HepG2 (cell line): ENCODE measurements around the gene ECE2. TPM values are rescaled to one million over a fixed set of nuclear protein-coding genes. Genes with fewer than 3 reads are reported as not detected.

Experiments used
- ATAC-seq: fragments of 200-7000 bp; cut with Tn5 transposase; 3 replicates; pipeline ENCODE4 v1.9.1; 2020; ENCODE audit warnings: mild to moderate bottlenecking, moderate library complexity
- BruUV-seq: library from RNA; stranded (reverse); fragments of 400-500 nt; replicated peaks from 2 replicates; lab custom pipeline; 2021; lab: Mats Ljungman, UMichigan
- CTCF ChIA-PET: fragments of 300-600 bp; formaldehyde crosslinking; extraction: SDS; loops from one replicate; lab custom pipeline; 2021; ENCODE audit warnings: low total read pairs, inconsistent platforms, low intra/inter-chr PET ratio; lab: Yijun Ruan, JAX
- POLR2A ChIA-PET: fragments of 350-600 bp; sonication (Branson Sonifier 250); formaldehyde crosslinking; loops from one replicate; lab custom pipeline; 2020; ENCODE audit warnings: antibody characterized with exemption, inconsistent platforms; lab: Yijun Ruan, JAX
- DNase-seq: peaks from one replicate; pipeline ENCODE4 v3.0.0-alpha.2; 2015; ENCODE audit warnings: low spot score
- FAIRE-seq: peaks from 3 replicates; lab custom pipeline; 2011; peaks lifted over from hg19 to GRCh38; lab: Jason Lieb, UNC
- H2AFZ ChIP-seq: one replicate; pipeline ENCODE4 v1.6.1; 2011; ENCODE audit warnings: low read length, inconsistent platforms
- H3K27ac ChIP-seq: fragments of 300-600 bp; 3 replicates; pipeline ENCODE4 v1.8.0; 2011; ENCODE audit warnings: mixed run types, mild to moderate bottlenecking, mixed read lengths, low read length, inconsistent platforms; ENCODE audit not compliant: insufficient read depth; ENCODE audit errors: extremely low read length
- H3K27me3 ChIP-seq, 2 experiments: fragments of 200-600 bp in 1 of 2; 2 replicates in 1 of 2; 3 replicates in 1 of 2; pipeline versions ENCODE4 v1.6.0 to v1.8.0; 2011; ENCODE audit warnings: low read length in 2 of 2, mild to moderate bottlenecking in 2 of 2, moderate library complexity in 2 of 2, inconsistent platforms in 1 of 2; ENCODE audit not compliant: insufficient read depth in 2 of 2, control insufficient read depth in 1 of 2
- H3K36me3 ChIP-seq, 2 experiments: fragments of 200-600 bp in 1 of 2; replicated peaks in 1 of 2; 2 replicates in 1 of 2; 3 replicates in 1 of 2; pipeline versions ENCODE4 v1.5.1 to v1.8.0; 2011; ENCODE audit warnings: low read length in 2 of 2, inconsistent platforms in 1 of 2; ENCODE audit not compliant: insufficient read depth in 2 of 2, control insufficient read depth in 1 of 2
- H3K4me1 ChIP-seq: 2 replicates; pipeline ENCODE4 v1.5.1; 2012; ENCODE audit warnings: low read length, inconsistent platforms; ENCODE audit not compliant: insufficient read depth
- H3K4me2 ChIP-seq: 2 replicates; pipeline ENCODE4 v1.6.0; 2011; ENCODE audit warnings: low read depth, low read length, inconsistent platforms
- H3K4me3 ChIP-seq, 3 experiments: fragments of 200-600 bp in 1 of 3; sonication (generic), shearing (Covaris generic) in 1 of 3; replicated peaks in 1 of 3; 2 replicates each; pipeline ENCODE4 v1.5.1; 2011 to 2016; ENCODE audit warnings: low read length in 3 of 3, inconsistent platforms in 2 of 3, low read depth in 2 of 3, mild to moderate bottlenecking in 2 of 3, control low read depth in 1 of 3, mixed read lengths in 1 of 3; ENCODE audit not compliant: insufficient read depth in 1 of 3
- H3K79me2 ChIP-seq: one replicate; pipeline ENCODE4 v1.6.1; 2011; ENCODE audit warnings: low read length, inconsistent platforms; ENCODE audit not compliant: insufficient read depth
- H3K9ac ChIP-seq: 2 replicates; pipeline ENCODE4 v1.6.0; 2011; ENCODE audit warnings: mild to moderate bottlenecking, low read depth, low read length, inconsistent platforms; ENCODE audit not compliant: insufficient read depth
- H3K9me3 ChIP-seq: 2 replicates; pipeline ENCODE4 v1.5.1; 2012; ENCODE audit warnings: mild to moderate bottlenecking, low read length
- H4K20me1 ChIP-seq: 2 replicates; pipeline ENCODE4 v1.6.0; 2011; ENCODE audit warnings: inconsistent platforms, mild to moderate bottlenecking, low read length, moderate library complexity; ENCODE audit not compliant: insufficient read depth
- ARNTL ChIP-seq: sonication (generic); formaldehyde crosslinking; IDR thresholded peaks from 2 replicates; pipeline ENCODE4 v1.4.0; 2020; ENCODE audit warnings: mild to moderate bottlenecking, missing genetic modification reagents
- CCAR2 ChIP-seq: fragments of 200-400 bp; formaldehyde crosslinking; optimal IDR thresholded peaks from 2 replicates; pipeline ENCODE3; 2018; ENCODE audit warnings: low read depth, mild to moderate bottlenecking, low read length, moderate library complexity
- EP300 ChIP-seq, 3 experiments: sonication (generic) in 1 of 3; formaldehyde crosslinking in 1 of 3; IDR thresholded peaks; 2 replicates each; pipeline versions ENCODE4 v1.5.1 to v1.6.1; 2011 to 2020; ENCODE audit warnings: low read depth in 2 of 3, low read length in 2 of 3, borderline replicate concordance in 1 of 3, improper control_type of control experiment in 1 of 3, mild to moderate bottlenecking in 1 of 3, missing genetic modification reagents in 1 of 3, moderate library complexity in 1 of 3
- HOXA5 ChIP-seq: sonication (generic); formaldehyde crosslinking; IDR thresholded peaks from 2 replicates; pipeline ENCODE4 v1.4.0; 2020; ENCODE audit warnings: missing genetic modification reagents
- MIER3 ChIP-seq: IDR thresholded peaks from 2 replicates; pipeline ENCODE4 v1.6.1; 2016; ENCODE audit warnings: missing compliant biosample characterization, borderline replicate concordance
- PAF1 ChIP-seq: IDR thresholded peaks from 2 replicates; pipeline ENCODE4 v1.6.1; 2016; ENCODE audit warnings: missing genetic modification reagents, missing compliant biosample characterization
- PITX1 ChIP-seq: sonication (generic); formaldehyde crosslinking; IDR thresholded peaks from 2 replicates; pipeline ENCODE4 v1.5.1; 2020; ENCODE audit warnings: mild to moderate bottlenecking, missing genetic modification reagents
- SIN3A ChIP-seq: IDR thresholded peaks from 2 replicates; pipeline ENCODE4 v1.6.1; 2011; ENCODE audit warnings: low read depth, mild to moderate bottlenecking, control low read depth, low read length, borderline replicate concordance
- SP140L ChIP-seq: sonication (generic); formaldehyde crosslinking; IDR thresholded peaks from 2 replicates; pipeline ENCODE4 v1.4.0; 2020; ENCODE audit warnings: missing genetic modification reagents, borderline replicate concordance
- U2AF1 ChIP-seq: fragments of 200-400 bp; formaldehyde crosslinking; optimal IDR thresholded peaks from 2 replicates; pipeline ENCODE3; 2017; ENCODE audit warnings: mild to moderate bottlenecking, low read depth, low read length
- ZGPAT ChIP-seq: IDR thresholded peaks from 2 replicates; pipeline ENCODE4 v1.6.1; 2016; ENCODE audit warnings: mild to moderate bottlenecking
- ZNF230 ChIP-seq: sonication (generic); formaldehyde crosslinking; IDR thresholded peaks from 2 replicates; pipeline ENCODE4 v1.4.0; 2020; ENCODE audit warnings: mild to moderate bottlenecking, missing genetic modification reagents
- ZNF556 ChIP-seq: sonication (generic); formaldehyde crosslinking; IDR thresholded peaks from 2 replicates; pipeline ENCODE4 v1.4.0; 2020; ENCODE audit warnings: mild to moderate bottlenecking, missing genetic modification reagents, borderline replicate concordance
- ZNF558 ChIP-seq: sonication (generic); formaldehyde crosslinking; IDR thresholded peaks from 2 replicates; pipeline ENCODE4 v1.9.0; 2022; ENCODE audit warnings: mild to moderate bottlenecking, missing genetic modification reagents, borderline replicate concordance
- WGBS: methylation state at CpG from one replicate; pipeline ENCODE4 v1.1.6; 2017; ENCODE audit warnings: low lambda C conversion rate; 5-methylcytosine and 5-hydroxymethylcytosine counted together
- in situ Hi-C: cut with HindIII; loops from 2 replicates; pipeline ENCODE4 v1.10.0; 2017; ENCODE audit warnings: low pct_unique_long_range_greater_than_20kb; ENCODE audit not compliant: extremely low pct_ligation_motif_present
- intact Hi-C: fragments of 100-400 bp; cut with micrococcal nuclease; formaldehyde crosslinking; loops from one replicate; pipeline ENCODE4 v1.10.0; 2022; ENCODE audit not compliant: unreplicated experiment
- polyA plus RNA-seq, 8 experiments: library from polyadenylated mRNA; depleted of rRNA in 3 of 8; stranded (reverse) in 7 of 8; unstranded in 1 of 8; fragments of >200 nt; fragmentation: Illumina TruSeq in 4 of 8; extraction: Trizol in 4 of 8; gene quantifications; 2 replicates each; pipeline versions ENCODE4 v1.2.1 to v1.2.3, GENCODE V29; 2011 to 2016; ENCODE audit warnings: low read depth in 4 of 8, missing spikeins in 1 of 8, mixed read lengths in 1 of 8; ENCODE audit not compliant: insufficient read depth in 1 of 8
- total RNA-seq, 5 experiments: library from RNA; depleted of rRNA; stranded (reverse); fragments of >200 nt; fragmentation: Illumina TruSeq; extraction: Trizol; gene quantifications; 2 replicates each; pipeline ENCODE4 v1.2.3, GENCODE V29; 2016; ENCODE audit warnings: low read depth in 1 of 5
- TF ChIP-seq, protein P1 (sequence below): sonication (generic); formaldehyde crosslinking; IDR thresholded peaks from 2 replicates; pipeline ENCODE4 v1.4.0; 2020; ENCODE audit warnings: mild to moderate bottlenecking, low read depth, missing genetic modification reagents

ECE2 gene
- total and polyA plus RNA-seq, 2 of the 13 experiments (the other 11 are each of a cell fraction or from before 2014, with no cell fraction given) = not detected

DNA sequence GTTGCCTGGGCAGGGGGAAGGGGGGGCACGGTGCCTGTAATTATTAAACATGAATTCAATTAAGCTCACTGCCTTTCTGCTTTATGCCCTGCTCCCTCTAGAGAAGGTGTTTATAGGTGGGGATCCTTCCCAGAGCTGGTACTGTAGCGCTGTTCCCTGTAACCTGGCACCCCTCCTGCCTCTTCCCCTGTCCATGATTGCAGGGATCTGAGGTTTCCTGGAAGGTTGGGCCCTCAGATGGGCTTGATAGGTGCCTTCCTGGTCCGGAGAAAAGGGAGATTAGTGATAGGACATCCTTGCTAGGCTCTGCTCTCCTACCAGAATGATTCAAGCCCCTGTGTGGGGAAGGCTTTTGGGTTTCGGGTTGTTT lies 59.5 kb downstream of the ECE2 start:
- Histone ChIP-seq H3K27ac (peak overlapping the region; percentile 84), H4K20me1 (peaks cover 19% of the 10 kb centered on the region; the same call in 1 of the 2 replicates), H3K27me3 (no peaks in the 10 kb centered on the region; a peak in 1 of 5 replicates), H2AFZ (no peak overlapping the region), H3K36me3 (peaks cover 23 to 41% of the 10 kb centered on the region in 2 experiments), H3K9me3 (no peaks in the 10 kb centered on the region), H3K4me2 (peak overlapping the region; percentile 94), H3K4me3 (peak overlapping the region; percentile 67 to 94 (median 80); a peak in 5 of 6 replicates), H3K79me2 (peaks cover 16% of the 10 kb centered on the region), H3K9ac (peak overlapping the region; percentile 91), H3K4me1 (peaks cover 18% of the 10 kb centered on the region)
- FAIRE-seq (no peak), ATAC-seq (peak; percentile 13), DNase-seq (no peak)
- 74% methylated on average over 4 of the region's 4 CpGs for WGBS
- ChIA-PET POLR2A (interaction anchor here (0.7 to 1.0 kb wide), 2 partner anchors 9 to 10 kb away, joined by 3 to 5 read pairs; no protein-coding TSS in a partner anchor), CTCF (no interaction called here)
- BruUV-seq = no TSS peak
- 0 out of 2 replicates have a peak, but pooled peaks have one; percentile 21 for TF ChIP-seq SP140L (CRISPR knock-in tag)
- TF ChIP-seq U2AF1 = no peak
- TF ChIP-seq ZNF556 (CRISPR knock-in tag) = 0 out of 2 replicates have a peak, but pooled peaks have one; percentile 16
- TF ChIP-seq CCAR2 = no peak
- peak in 1 of 2 experiments; percentile 2; a peak in 1 of 4 replicates for TF ChIP-seq EP300 (IDR thresholded peaks at IDR 0.05; ENCODE audit: low read depth in 2 of 2, low read length in 2 of 2)
- TF ChIP-seq EP300 (CRISPR knock-in tag; IDR thresholded peaks at IDR 0.05; ENCODE audit: borderline replicate concordance) = no peak
- no peak for TF ChIP-seq MIER3 (CRISPR knock-in tag)
- 0 out of 2 replicates have a peak, but pooled peaks have one; percentile 26 for TF ChIP-seq ZNF230 (CRISPR knock-in tag)
- peak; percentile 89; the same call in 1 of the 2 replicates for TF ChIP-seq PAF1 (CRISPR knock-in tag)
- peak; percentile 2; the same call in 1 of the 2 replicates for TF ChIP-seq SIN3A
- no peak for TF ChIP-seq ZGPAT (CRISPR knock-in tag)
- TF ChIP-seq ZNF558 (CRISPR knock-in tag) = 0 out of 2 replicates have a peak, but pooled peaks have one; percentile 17
- TF ChIP-seq, protein P1, sequence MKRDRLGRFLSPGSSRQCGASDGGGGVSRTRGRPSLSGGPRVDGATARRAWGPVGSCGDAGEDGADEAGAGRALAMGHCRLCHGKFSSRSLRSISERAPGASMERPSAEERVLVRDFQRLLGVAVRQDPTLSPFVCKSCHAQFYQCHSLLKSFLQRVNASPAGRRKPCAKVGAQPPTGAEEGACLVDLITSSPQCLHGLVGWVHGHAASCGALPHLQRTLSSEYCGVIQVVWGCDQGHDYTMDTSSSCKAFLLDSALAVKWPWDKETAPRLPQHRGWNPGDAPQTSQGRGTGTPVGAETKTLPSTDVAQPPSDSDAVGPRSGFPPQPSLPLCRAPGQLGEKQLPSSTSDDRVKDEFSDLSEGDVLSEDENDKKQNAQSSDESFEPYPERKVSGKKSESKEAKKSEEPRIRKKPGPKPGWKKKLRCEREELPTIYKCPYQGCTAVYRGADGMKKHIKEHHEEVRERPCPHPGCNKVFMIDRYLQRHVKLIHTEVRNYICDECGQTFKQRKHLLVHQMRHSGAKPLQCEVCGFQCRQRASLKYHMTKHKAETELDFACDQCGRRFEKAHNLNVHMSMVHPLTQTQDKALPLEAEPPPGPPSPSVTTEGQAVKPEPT (CRISPR knock-in tag) = 0 out of 2 replicates have a peak, but pooled peaks have one; percentile 33
- TF ChIP-seq ARNTL (CRISPR knock-in tag) = 0 out of 2 replicates have a peak, but pooled peaks have one; percentile 39
- no peak for TF ChIP-seq PITX1 (CRISPR knock-in tag)
- no peak for TF ChIP-seq HOXA5
- in situ Hi-C loops = no loop called here
- intact Hi-C loops = no loop called here
